ENCODE measurements around the gene OR2L2. TPM values are rescaled to one million over a fixed set of nuclear protein-coding genes. Genes with fewer than 3 reads are reported as not detected.

The OR2L2 gene
- total and polyA plus RNA-seq, 2 donors (not counting 1 experiment from before 2014, with no cell fraction given), result under 0.01 to 0.03 TPM

DNA sequence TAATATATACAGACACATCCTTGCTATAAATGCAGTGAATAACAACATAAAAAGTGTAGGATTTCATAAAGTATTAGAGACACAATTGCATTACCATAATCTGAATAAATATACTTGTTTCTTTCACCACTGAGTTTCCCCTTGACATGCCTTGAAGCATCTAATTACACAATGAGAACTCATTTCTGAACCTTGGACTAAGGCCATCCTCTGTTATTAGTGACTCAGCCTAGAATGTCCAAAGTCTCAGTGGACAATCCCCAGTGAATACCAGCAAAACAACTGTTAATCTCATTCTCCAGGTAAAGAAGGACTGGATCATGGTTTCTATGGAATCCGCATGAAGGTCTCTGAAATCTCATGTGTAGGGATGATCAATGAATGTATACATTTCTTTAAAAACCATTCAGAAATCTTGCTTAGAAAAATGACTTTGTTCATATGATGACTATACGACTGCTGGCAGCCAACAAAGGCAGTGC, 16.6 kb upstream of the OR2L2 start, which contains the start of gene OR2L5:
Gene OR2L5, plus strand, starts transcription at position 432 of the 482 bp plus-strand sequence. CDS start 8,288 bp downstream, outside the sequence.
- no peaks in the 10 kb centered on the region for H3K79me2 ChIP-seq (ENCODE audit: control insufficient read depth, insufficient read depth, low read length)
- H4K20me1 ChIP-seq (ENCODE audit: control insufficient read depth, extremely low read depth, insufficient read depth, low read length), result no peaks in the 10 kb centered on the region
- no peak within 1 kb of the TSS for H2AFZ ChIP-seq (ENCODE audit: low read length)
- no peaks in the 10 kb centered on the region for H3K4me1 ChIP-seq (ENCODE audit: control insufficient read depth, extremely low read depth, insufficient read depth, low read length)
- TF ChIP-seq CTCF (conservative IDR thresholded peaks at IDR 0.05 in 1 of 2, IDR thresholded peaks at IDR 0.05 in 1 of 2; ENCODE audit: low read depth in 1 of 2, low read length in 2 of 2), result no peak
- TF ChIP-seq EZH2 (IDR thresholded peaks at IDR 0.05; ENCODE audit: low read length, missing control alignments), result no peak
- H3K27me3 ChIP-seq (ENCODE audit: control insufficient read depth, insufficient read depth, low read length), result no peaks in the 10 kb centered on the region
- H3K36me3 ChIP-seq (ENCODE audit: control insufficient read depth, insufficient read depth, low read length), result no peaks in the 10 kb centered on the region
- H3K9ac ChIP-seq (ENCODE audit: insufficient read depth, low read length), result no peak within 1 kb of the TSS
- DNase-seq (ENCODE audit: low read depth in 2 of 2), result no peak
- no peaks in the 10 kb centered on the region for H3K9me3 ChIP-seq (ENCODE audit: control insufficient read depth, insufficient read depth, low read depth, low read length)
- H3K4me2 ChIP-seq (ENCODE audit: extremely low read depth, insufficient read depth, low read length), result no peak within 1 kb of the TSS
- H3K4me3 ChIP-seq (replicated peaks in 1 of 4; ENCODE audit: control extremely low read depth in 1 of 4, insufficient read depth in 1 of 4, low read depth in 3 of 4, low read length in 4 of 4), result no peak within 1 kb of the TSS
- no peak within 1 kb of the TSS for H3K27ac ChIP-seq (ENCODE audit: insufficient read depth, low read length)

DNA sequence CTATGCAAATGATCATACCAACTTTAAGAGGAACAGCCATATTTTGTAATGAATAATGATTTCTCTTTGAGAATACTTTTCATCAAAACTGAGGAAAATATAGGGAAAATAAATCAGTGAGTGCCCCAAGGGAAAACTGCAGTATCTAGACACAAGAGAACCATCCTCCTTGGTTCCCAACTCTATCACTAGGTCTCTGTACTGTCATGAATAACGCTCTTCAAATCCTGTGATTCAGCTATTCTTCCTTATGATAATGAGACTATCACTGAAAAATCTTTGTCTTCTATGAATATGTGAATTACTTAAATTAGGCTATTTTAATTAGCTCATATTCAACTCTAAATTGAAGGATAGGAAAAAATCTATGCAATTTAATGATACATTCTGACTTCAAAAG, 14.1 kb upstream of the OR2L2 start:
- no peaks in the 10 kb centered on the region for H3K9me3 ChIP-seq (ENCODE audit: control insufficient read depth, insufficient read depth, low read depth, low read length)
- no peak for DNase-seq (ENCODE audit: low read depth in 2 of 2)

DNA sequence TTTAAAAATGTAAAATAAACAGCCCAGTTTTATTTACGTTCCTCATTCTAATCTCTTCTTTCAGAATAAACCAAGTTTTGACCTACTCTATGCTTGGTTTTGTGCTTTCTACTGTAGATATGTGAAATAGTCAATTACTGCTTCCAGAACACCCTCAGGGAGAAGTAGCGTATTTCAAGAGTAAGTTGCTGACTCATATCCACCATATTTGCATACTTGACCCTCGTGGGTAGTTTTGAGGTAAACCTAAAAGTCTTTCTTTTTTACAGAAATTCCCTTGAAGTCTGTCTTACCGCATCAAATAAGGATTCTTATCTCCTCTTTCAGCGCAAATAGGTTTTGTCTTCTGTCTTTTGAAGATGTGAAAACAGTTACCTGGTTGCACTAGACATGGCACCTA, 15.3 kb downstream of the OR2L2 start:
- no peak for DNase-seq (ENCODE audit: low read depth in 2 of 2)
- no peaks in the 10 kb centered on the region for H3K79me2 ChIP-seq (ENCODE audit: control insufficient read depth, insufficient read depth, low read length)
- no peaks in the 10 kb centered on the region for H3K4me1 ChIP-seq (ENCODE audit: control insufficient read depth, extremely low read depth, insufficient read depth, low read length)
- TF ChIP-seq EZH2 (IDR thresholded peaks at IDR 0.05; ENCODE audit: low read length, missing control alignments), result no peak
- no peaks in the 10 kb centered on the region for H4K20me1 ChIP-seq (ENCODE audit: control insufficient read depth, extremely low read depth, insufficient read depth, low read length)
- no peaks in the 10 kb centered on the region for H3K27me3 ChIP-seq (ENCODE audit: control insufficient read depth, insufficient read depth, low read length)
- no peak overlapping the region for H3K27ac ChIP-seq (ENCODE audit: insufficient read depth, low read length)
- no peak overlapping the region for H2AFZ ChIP-seq (ENCODE audit: low read length)
- H3K4me2 ChIP-seq (ENCODE audit: extremely low read depth, insufficient read depth, low read length), result no peak overlapping the region
- H3K9me3 ChIP-seq (ENCODE audit: control insufficient read depth, insufficient read depth, low read depth, low read length), result no peaks in the 10 kb centered on the region
- no peak overlapping the region for H3K4me3 ChIP-seq (replicated peaks in 1 of 4; ENCODE audit: control extremely low read depth in 1 of 4, insufficient read depth in 1 of 4, low read depth in 3 of 4, low read length in 4 of 4)
- no peak overlapping the region for H3K9ac ChIP-seq (ENCODE audit: insufficient read depth, low read length)
- H3K36me3 ChIP-seq (ENCODE audit: control insufficient read depth, insufficient read depth, low read length), result no peaks in the 10 kb centered on the region

More for the DNA sequence above, 14.1 kb upstream of the OR2L2 start:
- Histone ChIP-seq H3K4me1 (ENCODE audit: control insufficient read depth, extremely low read depth, insufficient read depth, low read length) (no peaks in the 10 kb centered on the region), H2AFZ (ENCODE audit: low read length) (no peak overlapping the region), H3K9ac (ENCODE audit: insufficient read depth, low read length) (no peak overlapping the region), H3K27ac (ENCODE audit: insufficient read depth, low read length) (no peak overlapping the region), H3K36me3 (ENCODE audit: control insufficient read depth, insufficient read depth, low read length) (no peaks in the 10 kb centered on the region), H3K79me2 (ENCODE audit: control insufficient read depth, insufficient read depth, low read length) (no peaks in the 10 kb centered on the region), H3K4me3 (replicated peaks in 1 of 4; ENCODE audit: control extremely low read depth in 1 of 4, insufficient read depth in 1 of 4, low read depth in 3 of 4, low read length in 4 of 4) (no peak overlapping the region), H3K4me2 (ENCODE audit: extremely low read depth, insufficient read depth, low read length) (no peak overlapping the region), H3K27me3 (ENCODE audit: control insufficient read depth, insufficient read depth, low read length) (no peaks in the 10 kb centered on the region), H4K20me1 (ENCODE audit: control insufficient read depth, extremely low read depth, insufficient read depth, low read length) (no peaks in the 10 kb centered on the region)
- TF ChIP-seq CTCF (conservative IDR thresholded peaks at IDR 0.05 in 1 of 2, IDR thresholded peaks at IDR 0.05 in 1 of 2; ENCODE audit: low read depth in 1 of 2, low read length in 2 of 2) (no peak), EZH2 (IDR thresholded peaks at IDR 0.05; ENCODE audit: low read length, missing control alignments) (no peak)

All from fibroblast of lung (primary cell).